ENCODE data around the gene LTBP2.

The LTBP2 gene

GRCh38 chr14:74654931-74655330, 42.9 kb upstream of the LTBP2 start:
- no peak for TF ChIP-seq CTCF (conservative IDR thresholded peaks at IDR 0.05; ENCODE audit: low read depth, low read length)
- H3K4me3 ChIP-seq (ENCODE audit: low read length): no peak overlapping the region
- DNase-seq (ENCODE audit: low read depth): no peak

GRCh38 chr14:74653386-74654138, 41.5 kb upstream of the LTBP2 start:
- peak; percentile 88 for DNase-seq (ENCODE audit: low read depth)
- no peak for TF ChIP-seq CTCF (conservative IDR thresholded peaks at IDR 0.05; ENCODE audit: low read depth, low read length)
- H3K4me3 ChIP-seq (ENCODE audit: low read length): no peak overlapping the region

GRCh38 chr14:74652541-74652940, 40.5 kb upstream of the LTBP2 start:
- DNase-seq (ENCODE audit: low read depth): no peak
- TF ChIP-seq CTCF (conservative IDR thresholded peaks at IDR 0.05; ENCODE audit: low read depth, low read length): no peak
- no peak overlapping the region for H3K4me3 ChIP-seq (ENCODE audit: low read length)

- H3K4me3 ChIP-seq (ENCODE audit: low read length): no peak overlapping the region
- no peak for DNase-seq (ENCODE audit: low read depth)
- no peak for TF ChIP-seq CTCF (conservative IDR thresholded peaks at IDR 0.05; ENCODE audit: low read depth, low read length)
Measured at GRCh38 chr14:74650927-74651686, 39.1 kb upstream of the LTBP2 start.

- DNase-seq (ENCODE audit: low read depth): no peak
- no peak overlapping the region for H3K4me3 ChIP-seq (ENCODE audit: low read length)
- TF ChIP-seq CTCF (conservative IDR thresholded peaks at IDR 0.05; ENCODE audit: low read depth, low read length): no peak
Measured at GRCh38 chr14:74649673-74650072, 37.6 kb upstream of the LTBP2 start.

- no peak for TF ChIP-seq CTCF (conservative IDR thresholded peaks at IDR 0.05; ENCODE audit: low read depth, low read length)
- H3K4me3 ChIP-seq (ENCODE audit: low read length): no peak overlapping the region
Measured at GRCh38 chr14:74649167-74649566, 37.1 kb upstream of the LTBP2 start.

GRCh38 chr14:74648601-74649000, 36.6 kb upstream of the LTBP2 start:
- TF ChIP-seq CTCF (conservative IDR thresholded peaks at IDR 0.05; ENCODE audit: low read depth, low read length): no peak

More at GRCh38 chr14:74649167-74649566, 37.1 kb upstream of the LTBP2 start:
- no peak for DNase-seq (ENCODE audit: low read depth)

More at GRCh38 chr14:74648601-74649000, 36.6 kb upstream of the LTBP2 start:
- DNase-seq (ENCODE audit: low read depth): no peak
- H3K4me3 ChIP-seq (ENCODE audit: low read length): no peak overlapping the region
